SU-DHL-6 (cell line): Measurements from ENCODE around the gene IFI16.
A peak's percentile ranks its signal among the peaks of the same experiment; 100 is the strongest.

ENCODE experiments used
- H2AFZ ChIP-seq: fragments of 200-600 bp; sonication (generic); 2 replicates; pipeline ENCODE4 v1.6.1; 2014; ENCODE audit warnings: low read depth, mild to moderate bottlenecking, moderate library complexity, mixed read lengths, antibody characterized with exemption, low read length; ENCODE audit not compliant: severe bottlenecking
- H3F3A ChIP-seq: fragments of 200-600 bp; shearing (Covaris generic); 2 replicates; pipeline ENCODE4 v1.6.0; 2016; ENCODE audit warnings: antibody characterized with exemption, mild to moderate bottlenecking; ENCODE audit not compliant: insufficient read depth
- H3K27ac ChIP-seq: fragments of 200-600 bp; sonication (generic); 2 replicates; pipeline ENCODE4 v1.5.1; 2016; ENCODE audit warnings: low read depth, mild to moderate bottlenecking, low read length, moderate library complexity, mixed read lengths
- H3K27me3 ChIP-seq: fragments of 200-600 bp; sonication (generic), shearing (Covaris generic); 2 replicates; pipeline ENCODE4 v1.6.0; 2014; ENCODE audit warnings: mild to moderate bottlenecking, low read length
- H3K36me3 ChIP-seq: fragments of 200-600 bp; sonication (generic); 2 replicates; pipeline ENCODE4 v1.6.1; 2014; ENCODE audit warnings: mild to moderate bottlenecking, low read length, mixed read lengths
- H3K4me2 ChIP-seq: fragments of 300-600, 200-600 bp; shearing (Covaris generic), sonication (generic); 2 replicates; pipeline ENCODE4 v1.6.0; 2014; ENCODE audit warnings: low read length, low read depth, mild to moderate bottlenecking; ENCODE audit not compliant: poor library complexity, severe bottlenecking
- H3K4me3 ChIP-seq: fragments of 200-600 bp; sonication (generic); 2 replicates; pipeline ENCODE4 v1.5.1; 2014; ENCODE audit warnings: antibody characterized with exemption, low read length, mild to moderate bottlenecking, mixed read lengths; ENCODE audit not compliant: insufficient read depth, poor library complexity, severe bottlenecking
- H3K79me2 ChIP-seq: fragments of 200-600 bp; sonication (generic); 2 replicates; pipeline ENCODE4 v1.6.1; 2014; ENCODE audit warnings: mild to moderate bottlenecking, low read length, moderate library complexity; ENCODE audit not compliant: insufficient read depth
- H3K9ac ChIP-seq: fragments of 200-600 bp; sonication (generic); 2 replicates; pipeline ENCODE4 v1.7.0; 2014; ENCODE audit warnings: mild to moderate bottlenecking, low read length
- H3K9me2 ChIP-seq: fragments of 200-600 bp; sonication (generic); replicated peaks from 2 replicates; pipeline ENCODE4 v1.6.1; 2014; ENCODE audit warnings: low read length; ENCODE audit not compliant: insufficient read depth
- H3K9me3 ChIP-seq: fragments of 200-600 bp; sonication (generic); 2 replicates; pipeline ENCODE4 v1.6.1; 2014; ENCODE audit warnings: low read length, mixed read lengths; ENCODE audit not compliant: insufficient read depth
- H4K20me1 ChIP-seq: fragments of 200-600 bp; sonication (generic); 2 replicates; pipeline ENCODE4 v1.6.1; 2014; ENCODE audit warnings: low read depth, mild to moderate bottlenecking, antibody characterized with exemption, low read length, moderate library complexity, mixed read lengths
- EZH2phosphoT487 ChIP-seq: fragments of 200-600 bp; sonication (generic), shearing (Covaris generic); conservative IDR thresholded peaks from 2 replicates; pipeline ENCODE4 v1.6.1; 2018; ENCODE audit warnings: mild to moderate bottlenecking, antibody characterized with exemption, low read length, moderate library complexity, mixed read lengths
- TF ChIP-seq, protein P1 (sequence below): fragments of 200-600 bp; sonication (generic); IDR thresholded peaks from one replicate; pipeline ENCODE4 v1.5.1; 2017; ENCODE audit warnings: antibody characterized with exemption, mild to moderate bottlenecking, low read length, moderate library complexity; ENCODE audit not compliant: insufficient read depth, poor library complexity, severe bottlenecking

Gene IFI16

DNA sequence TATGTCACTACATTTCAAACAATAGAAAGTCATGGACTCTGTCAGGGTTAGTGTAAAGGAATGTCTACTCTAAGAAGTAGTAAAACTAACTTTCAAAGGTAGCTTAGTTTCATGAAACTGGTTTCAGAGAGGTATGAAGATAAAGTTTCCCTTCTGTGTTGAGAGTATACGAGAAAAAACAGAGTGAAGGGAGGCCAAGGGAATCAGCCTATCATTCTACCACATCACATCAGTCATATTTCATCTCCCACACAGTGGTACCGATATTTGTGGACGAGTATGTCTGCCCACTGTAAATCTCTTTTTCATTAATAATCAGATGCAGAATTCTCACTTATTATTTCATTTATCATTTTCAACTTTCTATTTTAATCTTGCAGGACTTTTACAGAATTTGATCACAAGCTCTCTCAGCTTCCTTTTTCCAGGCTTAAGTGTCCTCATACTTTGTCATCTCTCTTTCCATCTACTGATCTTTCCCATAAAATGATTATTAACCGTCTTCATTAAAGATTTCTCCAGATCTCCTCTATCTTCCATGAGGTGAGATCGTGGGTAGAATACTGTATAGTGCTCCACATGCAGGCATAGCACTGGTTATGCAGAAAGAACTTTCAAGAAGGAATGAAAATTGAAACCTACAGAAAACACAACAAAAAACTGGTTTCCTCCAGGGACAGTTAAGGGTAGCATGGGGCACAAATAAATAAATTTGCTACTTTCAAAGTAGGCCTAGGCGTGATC, 11.5 kb upstream of the IFI16 start:
- peak overlapping the region; percentile 24 for H3K4me2 ChIP-seq
- no peaks in the 10 kb centered on the region for H3K36me3 ChIP-seq
- no peak overlapping the region for H3K4me3 ChIP-seq
- no peaks in the 10 kb centered on the region for H3K9me2 ChIP-seq
- no peak overlapping the region for H3K9ac ChIP-seq
- no peaks in the 10 kb centered on the region for H3F3A ChIP-seq
- H3K79me2 ChIP-seq: no peaks in the 10 kb centered on the region
- no peaks in the 10 kb centered on the region for H3K9me3 ChIP-seq
- H2AFZ ChIP-seq: peak overlapping the region; percentile 57
- H4K20me1 ChIP-seq: no peaks in the 10 kb centered on the region
- no peak for TF ChIP-seq EZH2phosphoT487
- TF ChIP-seq, protein P1, sequence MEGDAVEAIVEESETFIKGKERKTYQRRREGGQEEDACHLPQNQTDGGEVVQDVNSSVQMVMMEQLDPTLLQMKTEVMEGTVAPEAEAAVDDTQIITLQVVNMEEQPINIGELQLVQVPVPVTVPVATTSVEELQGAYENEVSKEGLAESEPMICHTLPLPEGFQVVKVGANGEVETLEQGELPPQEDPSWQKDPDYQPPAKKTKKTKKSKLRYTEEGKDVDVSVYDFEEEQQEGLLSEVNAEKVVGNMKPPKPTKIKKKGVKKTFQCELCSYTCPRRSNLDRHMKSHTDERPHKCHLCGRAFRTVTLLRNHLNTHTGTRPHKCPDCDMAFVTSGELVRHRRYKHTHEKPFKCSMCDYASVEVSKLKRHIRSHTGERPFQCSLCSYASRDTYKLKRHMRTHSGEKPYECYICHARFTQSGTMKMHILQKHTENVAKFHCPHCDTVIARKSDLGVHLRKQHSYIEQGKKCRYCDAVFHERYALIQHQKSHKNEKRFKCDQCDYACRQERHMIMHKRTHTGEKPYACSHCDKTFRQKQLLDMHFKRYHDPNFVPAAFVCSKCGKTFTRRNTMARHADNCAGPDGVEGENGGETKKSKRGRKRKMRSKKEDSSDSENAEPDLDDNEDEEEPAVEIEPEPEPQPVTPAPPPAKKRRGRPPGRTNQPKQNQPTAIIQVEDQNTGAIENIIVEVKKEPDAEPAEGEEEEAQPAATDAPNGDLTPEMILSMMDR: no peak
- no peak overlapping the region for H3K27ac ChIP-seq
- no peaks in the 10 kb centered on the region for H3K27me3 ChIP-seq

DNA sequence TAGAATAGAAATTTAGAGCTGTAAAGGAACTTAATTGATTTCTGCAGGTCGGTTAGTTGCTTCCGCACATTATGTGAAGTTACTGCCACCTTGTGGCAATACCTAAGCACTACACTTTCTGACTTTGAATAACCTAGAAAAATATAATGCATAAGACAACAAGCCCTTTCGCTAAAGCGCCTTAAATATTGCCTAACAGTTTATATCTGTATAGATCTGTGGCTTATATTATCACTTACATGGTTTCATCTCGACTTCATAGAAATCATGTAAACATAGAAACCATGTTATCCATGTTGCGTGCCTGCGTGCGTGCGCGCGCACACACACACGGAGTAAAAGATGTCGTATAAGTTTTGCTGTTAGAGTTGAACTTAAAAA, 10.9 kb upstream of the IFI16 start:
- peak overlapping the region; percentile 24 for H3K4me2 ChIP-seq

DNA sequence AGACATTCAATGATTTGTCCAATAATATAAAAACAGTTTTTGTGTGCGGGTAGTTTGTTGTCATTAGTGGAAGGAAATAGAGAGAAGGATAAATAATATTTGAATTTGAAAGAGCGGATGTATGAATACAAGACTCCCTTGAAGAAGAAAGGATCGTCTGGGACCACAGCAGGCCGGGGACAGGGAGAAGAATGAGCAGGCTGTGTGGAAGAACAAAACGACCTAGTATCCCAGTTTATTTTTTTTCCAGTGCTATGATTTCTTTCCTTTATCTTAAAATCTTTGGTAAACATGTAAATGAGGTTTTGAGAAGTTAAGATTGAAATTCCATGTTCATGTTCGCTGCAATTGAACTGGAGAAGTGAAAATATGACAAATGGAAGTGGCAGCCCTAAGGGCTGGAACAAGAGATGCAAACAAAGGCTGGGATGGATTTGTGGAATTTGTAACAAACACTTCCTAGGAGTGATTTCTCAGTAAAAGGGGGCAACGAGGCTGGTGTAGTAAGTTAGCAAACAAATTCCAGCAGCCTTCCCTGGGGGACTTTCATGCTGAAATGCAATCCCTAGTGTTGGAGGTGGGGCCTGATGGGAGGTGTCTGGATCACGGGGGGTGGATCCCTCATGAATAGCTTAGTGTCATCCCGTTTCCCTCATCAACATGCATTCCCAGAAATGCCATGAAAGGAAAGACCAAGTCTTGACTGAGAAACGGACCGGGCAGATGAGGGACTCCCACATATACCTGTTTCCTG, 10.2 kb upstream of the IFI16 start:
- no peak overlapping the region for H3K4me3 ChIP-seq
- no peak overlapping the region for H2AFZ ChIP-seq
- H3K27me3 ChIP-seq: no peaks in the 10 kb centered on the region
- H3K9me3 ChIP-seq: no peaks in the 10 kb centered on the region
- H3K27ac ChIP-seq: no peak overlapping the region
- no peaks in the 10 kb centered on the region for H3K9me2 ChIP-seq
- no peak overlapping the region for H3K9ac ChIP-seq
- H3F3A ChIP-seq: no peaks in the 10 kb centered on the region
- no peaks in the 10 kb centered on the region for H3K36me3 ChIP-seq
- no peaks in the 10 kb centered on the region for H3K79me2 ChIP-seq
- no peak for TF ChIP-seq EZH2phosphoT487
- TF ChIP-seq, protein P1: no peak
- no peaks in the 10 kb centered on the region for H4K20me1 ChIP-seq
- no peak overlapping the region for H3K4me2 ChIP-seq

More for the DNA sequence above, 10.9 kb upstream of the IFI16 start:
- no peaks in the 10 kb centered on the region for H3F3A ChIP-seq
- H3K27me3 ChIP-seq: no peaks in the 10 kb centered on the region
- no peak overlapping the region for H3K27ac ChIP-seq
- H3K9ac ChIP-seq: no peak overlapping the region
- no peaks in the 10 kb centered on the region for H3K9me2 ChIP-seq
- H3K4me3 ChIP-seq: no peak overlapping the region
- no peaks in the 10 kb centered on the region for H3K36me3 ChIP-seq
- no peak for TF ChIP-seq EZH2phosphoT487
- TF ChIP-seq, protein P1: peak; percentile 60
- H2AFZ ChIP-seq: peak overlapping the region; percentile 57
- no peaks in the 10 kb centered on the region for H3K79me2 ChIP-seq
- H4K20me1 ChIP-seq: no peaks in the 10 kb centered on the region
- no peaks in the 10 kb centered on the region for H3K9me3 ChIP-seq
